ENCODE results near the gene FCGR3A.
"Not testable (repeated sequence)": the region's sequence is repeated elsewhere in the genome, so short reads cannot be mapped to it uniquely, and the experiment has no call there.

DNA sequence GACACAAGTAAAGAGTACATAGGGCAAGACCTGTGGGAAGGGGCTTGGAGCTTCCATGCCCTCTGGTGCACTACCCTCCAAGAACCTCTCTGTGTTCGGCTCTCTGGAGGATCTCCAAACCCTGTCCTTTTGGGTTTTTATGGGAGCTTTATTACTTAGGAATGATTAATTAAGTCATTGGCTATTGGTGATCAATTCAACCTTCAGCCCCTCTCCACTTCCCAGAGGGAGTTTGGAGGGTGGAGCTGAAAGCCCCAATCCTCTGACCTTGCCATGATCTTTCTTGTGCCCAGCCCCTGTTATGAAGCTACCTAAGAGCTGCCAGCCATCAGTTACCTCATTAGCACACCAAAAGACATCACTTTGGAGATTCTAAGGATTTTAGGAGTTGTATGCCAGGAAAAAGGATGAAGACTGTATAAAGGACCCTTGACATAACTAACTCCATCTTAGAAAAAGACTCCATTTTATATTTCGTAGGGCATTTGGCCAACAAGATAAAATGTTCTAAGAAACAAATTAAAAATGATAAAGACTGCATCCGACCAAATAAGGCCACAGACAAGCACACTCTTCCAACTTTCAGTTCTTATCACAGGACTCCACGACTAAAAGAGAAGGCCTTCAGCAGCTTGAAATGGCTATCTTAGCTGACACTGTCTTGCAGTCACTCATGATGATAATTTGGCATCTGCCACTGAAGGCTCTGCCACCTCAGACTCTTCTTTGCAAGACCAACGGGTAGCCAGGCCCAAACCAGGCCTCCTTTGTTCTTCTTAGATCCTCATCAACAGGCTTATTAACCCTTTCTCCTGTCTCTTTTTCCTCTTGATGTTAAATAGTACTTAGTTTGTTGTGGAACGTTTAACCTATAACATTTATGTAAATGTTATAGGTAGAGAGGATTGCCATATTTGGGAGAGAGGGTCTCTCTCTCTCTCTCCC is 8.2 kb upstream of the FCGR3A start:
- TF ChIP-seq CTCF (IDR thresholded peaks at IDR 0.05; ENCODE audit: low read depth, low read length); EZH2phosphoT487 (IDR thresholded peaks at IDR 0.05; ENCODE audit: low read depth): not testable (repeated sequence)
